Sigmoid colon (tissue), 4 donors: ENCODE measurements around the gene PALM.
"Not testable (repeated sequence)": the region's sequence is repeated elsewhere in the genome, so short reads cannot be mapped to it uniquely, and the experiment has no call there.

Source experiments
- CTCF ChIP-seq, 4 experiments: fragments of 450-650 bp in 3 of 4; fragments of 200-600 bp in 1 of 4; IDR thresholded peaks; one replicate each; pipeline ENCODE4 v1.5.1; 2016 to 2019; ENCODE audit warnings: antibody characterized with exemption in 4 of 4, mild to moderate bottlenecking in 3 of 4, moderate library complexity in 2 of 4
- EP300 ChIP-seq, 4 donors: sonication (generic); formaldehyde crosslinking; IDR thresholded peaks; one replicate each; pipeline ENCODE4 v1.6.1; 2017; ENCODE audit warnings: antibody characterized with exemption in 4 of 4
- POLR2A ChIP-seq, 2 donors: fragments of 450-650 bp; IDR thresholded peaks; one replicate each; pipeline ENCODE4 v1.6.1; 2016; ENCODE audit warnings: antibody characterized with exemption in 2 of 2, mild to moderate bottlenecking in 2 of 2, moderate library complexity in 2 of 2
- POLR2AphosphoS5 ChIP-seq, 4 donors: sonication (generic); formaldehyde crosslinking; IDR thresholded peaks; one replicate each; pipeline ENCODE4 v1.6.1; 2017; ENCODE audit warnings: antibody characterized with exemption in 4 of 4

- not testable (repeated sequence) for TF ChIP-seq CTCF, POLR2AphosphoS5, POLR2A, EP300 (IDR thresholded peaks at IDR 0.05)
These were observed 8.8 kb upstream of the PALM start for GRCh38 chr19:699885-700284.
